ENCODE measurements around the gene GHR.

GHR gene

DNA sequence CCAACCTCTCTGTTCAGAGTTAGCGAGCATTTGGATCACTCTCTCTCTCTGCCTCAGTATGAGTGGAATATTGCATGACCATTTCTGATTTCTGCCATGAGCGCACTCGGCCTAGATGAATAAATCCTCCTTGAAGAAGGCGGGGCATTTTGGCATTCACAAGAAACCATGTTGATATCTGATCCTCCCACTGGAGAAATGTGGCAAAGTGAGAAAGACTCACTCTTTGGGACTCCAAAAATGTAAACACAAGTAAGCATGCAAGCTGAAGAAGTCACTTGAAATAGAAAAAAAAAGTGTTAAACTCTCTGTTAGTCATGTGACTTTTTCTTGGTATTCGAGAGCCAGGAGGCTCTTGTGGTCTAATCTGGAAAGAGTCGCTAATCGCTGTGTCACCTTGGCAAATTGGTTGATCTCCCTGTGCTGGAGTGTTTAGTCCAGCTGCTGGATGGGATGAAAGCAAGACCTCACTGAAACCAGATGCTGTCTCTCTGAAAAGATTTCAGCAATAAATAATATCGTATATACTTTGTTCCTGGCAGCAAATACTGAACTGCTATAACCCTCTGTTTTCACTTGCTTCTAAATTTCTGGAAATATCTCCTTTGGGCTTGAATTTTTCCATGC lies 95.5 kb downstream of the GHR start:
- H3K36me3 ChIP-seq = peaks cover 0 to 15% (median 0%) of the 10 kb centered on the region in 11 experiments; a peak in 3 of 22 replicates
- H4K20me1 ChIP-seq = no peaks in the 10 kb centered on the region
- no peaks in the 10 kb centered on the region for H3K27me3 ChIP-seq
- no peak overlapping the region for H3K4me3 ChIP-seq
- H3K9me3 ChIP-seq (replicated peaks in 1 of 11) = peaks cover 0 to 16% (median 6%) of the 10 kb centered on the region in 11 experiments; a peak in 16 of 22 replicates
- TF ChIP-seq Cebpa-rat (IDR thresholded peaks at IDR 0.05) = no peak
- no peak overlapping the region for H3K9ac ChIP-seq
- H3K4me1 ChIP-seq = peaks cover 15 to 38% (median 28%) of the 10 kb centered on the region in 10 experiments; a peak in 19 of 20 replicates
- no peak overlapping the region for H3K27ac ChIP-seq
- H3K4me2 ChIP-seq = peak overlapping the region in 3 of 11 experiments; percentile 35 to 68 (median 66); a peak in 4 of 22 replicates

DNA sequence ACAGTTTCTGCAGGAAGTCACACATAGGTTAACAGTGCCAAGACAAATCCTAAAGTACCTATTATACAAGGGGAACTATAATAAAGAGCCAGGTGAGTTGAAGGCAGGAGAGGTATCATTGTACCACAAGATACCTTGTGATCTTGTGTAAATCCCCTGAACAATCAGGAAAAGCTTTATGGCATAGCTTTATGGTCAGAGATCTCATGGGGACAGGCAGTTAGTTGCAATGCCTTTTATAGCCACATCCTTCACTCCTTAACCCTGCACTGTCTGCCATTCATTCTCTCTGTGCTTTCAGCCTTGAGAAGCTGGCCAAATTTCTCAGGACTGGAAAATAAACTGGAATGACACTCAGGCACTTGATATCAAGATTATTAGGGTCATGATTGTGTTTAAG lies 97.0 kb downstream of the GHR start:
- peak overlapping the region in 6 of 11 experiments; percentile 81 to 89 (median 83); a peak in 8 of 22 replicates for H3K27ac ChIP-seq
- H4K20me1 ChIP-seq = no peaks in the 10 kb centered on the region
- H3K4me3 ChIP-seq = peak overlapping the region in 5 of 10 experiments; percentile 45 to 63 (median 53); a peak in 4 of 20 replicates
- peaks cover 11 to 31% (median 21%) of the 10 kb centered on the region in 11 experiments for H3K9me3 ChIP-seq (replicated peaks in 1 of 11)
- H3K36me3 ChIP-seq = peaks cover 0 to 15% (median 0%) of the 10 kb centered on the region in 11 experiments; a peak in 3 of 22 replicates
- peak overlapping the region in 7 of 11 experiments; percentile 41 to 73 (median 66); a peak in 13 of 22 replicates for H3K4me2 ChIP-seq
- TF ChIP-seq Cebpa-rat (IDR thresholded peaks at IDR 0.05) = no peak
- H3K27me3 ChIP-seq = no peaks in the 10 kb centered on the region
- no peak overlapping the region for H3K9ac ChIP-seq
- peaks cover 15 to 41% (median 29%) of the 10 kb centered on the region in 10 experiments; a peak in 19 of 20 replicates for H3K4me1 ChIP-seq

- Histone ChIP-seq H3K27me3 (no peaks in the 10 kb centered on the region), H3K4me3 (peak overlapping the region in 5 of 10 experiments; percentile 45 to 63 (median 53); a peak in 9 of 20 replicates), H3K9ac (peak overlapping the region in 2 of 11 experiments; percentile 5 to 61; a peak in 3 of 22 replicates), H3K9me3 (replicated peaks in 1 of 11) (peaks cover 19 to 38% (median 28%) of the 10 kb centered on the region in 11 experiments), H3K4me2 (peak overlapping the region in 8 of 11 experiments; percentile 27 to 73 (median 62); a peak in 15 of 22 replicates), H4K20me1 (no peaks in the 10 kb centered on the region), H3K4me1 (peaks cover 15 to 41% (median 29%) of the 10 kb centered on the region in 10 experiments; a peak in 19 of 20 replicates), H3K36me3 (peaks cover 0 to 12% (median 0%) of the 10 kb centered on the region in 11 experiments; a peak in 3 of 22 replicates), H3K27ac (peak overlapping the region in 7 of 11 experiments; percentile 81 to 89 (median 82); a peak in 13 of 22 replicates)
- TF ChIP-seq Cebpa-rat (IDR thresholded peaks at IDR 0.05) = no peak
Measured at GRCh38 chr5:42520957-42521356, 97.7 kb downstream of the GHR start.

DNA sequence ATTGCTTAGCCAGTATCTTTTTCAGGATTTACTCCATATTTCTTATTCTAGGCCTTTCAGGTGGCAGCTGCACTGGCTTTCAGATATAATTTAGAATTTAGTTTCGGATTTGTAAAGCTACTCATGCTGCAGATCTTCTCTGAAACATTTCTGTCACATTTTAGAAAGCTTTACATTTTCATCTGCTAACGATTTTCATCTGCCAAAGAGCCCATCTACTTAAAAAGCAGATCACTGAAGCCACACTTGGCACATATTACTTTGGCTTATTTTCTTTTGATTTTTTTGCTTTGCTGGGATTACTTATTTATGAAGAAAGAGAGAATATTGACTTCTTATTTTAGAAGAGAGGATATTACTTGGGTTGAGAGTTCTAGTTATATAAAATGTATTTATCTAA lies 98.2 kb downstream of the GHR start:
- H3K27ac ChIP-seq = peak overlapping the region in 10 of 11 experiments; percentile 15 to 89 (median 82); a peak in 17 of 22 replicates
- H3K27me3 ChIP-seq = no peaks in the 10 kb centered on the region

GRCh38 chr5:42522783-42523182 lies 99.5 kb downstream of the GHR start:
- H3K9me3 ChIP-seq (replicated peaks in 1 of 11) = peaks cover 36 to 56% (median 45%) of the 10 kb centered on the region in 11 experiments
- peaks cover 15 to 41% (median 29%) of the 10 kb centered on the region in 10 experiments; a peak in 19 of 20 replicates for H3K4me1 ChIP-seq
- TF ChIP-seq Cebpa-rat (IDR thresholded peaks at IDR 0.05) = peak in 5 of 11 experiments; percentile 22 to 91 (median 76); a peak in 6 of 22 replicates
- peak overlapping the region in 8 of 10 experiments; percentile 9 to 63 (median 50); a peak in 14 of 20 replicates for H3K4me3 ChIP-seq
- no peaks in the 10 kb centered on the region for H4K20me1 ChIP-seq
- no peaks in the 10 kb centered on the region for H3K27me3 ChIP-seq
- peaks cover 0 to 12% (median 0%) of the 10 kb centered on the region in 11 experiments; a peak in 3 of 22 replicates for H3K36me3 ChIP-seq
- H3K9ac ChIP-seq = peak overlapping the region in 9 of 11 experiments; percentile 25 to 71 (median 61); a peak in 14 of 22 replicates
- H3K4me2 ChIP-seq = peak overlapping the region; percentile 7 to 72 (median 48); a peak in 20 of 22 replicates
- peak overlapping the region in 10 of 11 experiments; percentile 49 to 89 (median 82); a peak in 21 of 22 replicates for H3K27ac ChIP-seq

More for the DNA sequence above, 98.2 kb downstream of the GHR start:
- Histone ChIP-seq H3K9me3 (replicated peaks in 1 of 11) (peaks cover 23 to 43% (median 31%) of the 10 kb centered on the region in 11 experiments), H4K20me1 (no peaks in the 10 kb centered on the region), H3K36me3 (peaks cover 0 to 12% (median 0%) of the 10 kb centered on the region in 11 experiments; a peak in 3 of 22 replicates), H3K4me1 (peaks cover 15 to 41% (median 29%) of the 10 kb centered on the region in 10 experiments; a peak in 19 of 20 replicates), H3K9ac (peak overlapping the region in 3 of 11 experiments; percentile 5 to 70 (median 61); a peak in 4 of 22 replicates), H3K4me3 (peak overlapping the region in 6 of 10 experiments; percentile 45 to 63 (median 52); a peak in 11 of 20 replicates), H3K4me2 (peak overlapping the region in 8 of 11 experiments; percentile 27 to 73 (median 62); a peak in 16 of 22 replicates)
- no peak for TF ChIP-seq Cebpa-rat (IDR thresholded peaks at IDR 0.05)

- Histone ChIP-seq H3K4me1 (peaks cover 13 to 29% (median 21%) of the 10 kb centered on the region in 10 experiments; a peak in 19 of 20 replicates), H4K20me1 (no peaks in the 10 kb centered on the region), H3K9me3 (replicated peaks in 1 of 11) (peaks cover 41 to 62% (median 53%) of the 10 kb centered on the region in 11 experiments), H3K4me3 (no peak overlapping the region), H3K9ac (no peak overlapping the region), H3K36me3 (peaks cover 0 to 12% (median 0%) of the 10 kb centered on the region in 11 experiments; a peak in 1 of 22 replicates), H3K27me3 (no peaks in the 10 kb centered on the region), H3K27ac (no peak overlapping the region), H3K4me2 (no peak overlapping the region)
- no peak for TF ChIP-seq Cebpa-rat (IDR thresholded peaks at IDR 0.05)
Measured at GRCh38 chr5:42526179-42526578, 102.9 kb downstream of the GHR start.

- H3K27ac ChIP-seq = no peak overlapping the region
- peaks cover 15 to 29% (median 21%) of the 10 kb centered on the region in 11 experiments for H3K9me3 ChIP-seq (replicated peaks in 1 of 11)
- H3K9ac ChIP-seq = no peak overlapping the region
- no peaks in the 10 kb centered on the region for H4K20me1 ChIP-seq
- no peak overlapping the region for H3K4me3 ChIP-seq
- no peak for TF ChIP-seq Cebpa-rat (IDR thresholded peaks at IDR 0.05)
- no peaks in the 10 kb centered on the region for H3K4me1 ChIP-seq
- H3K36me3 ChIP-seq = no peaks in the 10 kb centered on the region
- H3K27me3 ChIP-seq = no peaks in the 10 kb centered on the region
- no peak overlapping the region for H3K4me2 ChIP-seq
Measured at GRCh38 chr5:42531611-42532010, 108.4 kb downstream of the GHR start.

DNA sequence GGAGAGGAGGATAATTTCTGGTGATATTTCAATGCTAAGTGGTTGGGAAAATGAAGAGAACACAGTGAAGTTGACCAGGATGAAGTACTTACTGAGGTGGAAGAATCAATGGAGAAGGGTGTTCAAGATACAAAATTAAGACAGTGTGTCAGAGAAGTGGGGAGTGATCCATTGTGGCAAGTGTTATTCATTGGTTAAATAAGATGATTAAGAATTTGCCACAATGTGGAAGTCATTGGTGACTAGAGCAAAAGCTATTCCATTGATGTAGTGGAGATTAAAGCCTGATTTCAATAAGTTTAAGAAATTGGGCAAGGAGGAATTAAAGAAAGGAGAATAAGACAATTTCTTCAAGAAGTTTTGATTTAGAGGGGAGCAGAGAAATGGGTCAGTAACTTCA lies 118.9 kb downstream of the GHR start:
- Histone ChIP-seq H3K4me3 (no peak overlapping the region), H4K20me1 (no peaks in the 10 kb centered on the region), H3K27me3 (no peaks in the 10 kb centered on the region), H3K36me3 (no peaks in the 10 kb centered on the region), H3K4me1 (peaks cover 0 to 2% (median 0%) of the 10 kb centered on the region in 10 experiments; a peak in 1 of 20 replicates), H3K9me3 (replicated peaks in 1 of 11) (peaks cover 7 to 35% (median 20%) of the 10 kb centered on the region in 11 experiments; a peak in 19 of 22 replicates), H3K4me2 (no peak overlapping the region), H3K9ac (no peak overlapping the region), H3K27ac (no peak overlapping the region)
- no peak for TF ChIP-seq Cebpa-rat (IDR thresholded peaks at IDR 0.05)

Data from BLaER1 treated with 17β-estradiol and CSF1 and Interleukin-3, amounts not matched to agents 10 nM and 100 nM (cell line).